GM18861 (cell line): ENCODE results near the gene POLD2.

Source experiments
- ATAC-seq: cut with Tn5 transposase; IDR thresholded peaks from one replicate; pipeline ENCODE4 v1.9.1; 2021; ENCODE audit not compliant: unreplicated experiment

POLD2 gene

DNA sequence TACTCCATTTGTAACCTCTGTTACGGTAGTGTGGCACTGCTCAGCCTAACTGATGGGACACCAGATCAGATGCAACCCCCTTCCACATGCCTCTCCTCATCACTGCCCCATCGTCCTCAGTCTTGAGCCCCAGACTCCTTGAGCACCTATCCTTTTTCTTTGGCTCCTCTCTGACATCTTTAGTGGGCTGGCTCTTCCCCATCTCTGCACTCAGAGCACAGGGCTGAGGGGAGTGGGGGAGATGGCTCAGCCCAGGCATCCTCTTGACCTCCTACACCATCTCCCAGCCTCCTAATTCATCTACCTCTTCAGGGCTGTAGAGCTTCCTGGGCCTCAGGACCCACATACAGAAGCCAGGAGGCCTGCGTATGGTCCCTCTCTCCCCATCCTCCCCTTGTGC, 39.6 kb downstream of the POLD2 start:
- ATAC-seq = no peak

DNA sequence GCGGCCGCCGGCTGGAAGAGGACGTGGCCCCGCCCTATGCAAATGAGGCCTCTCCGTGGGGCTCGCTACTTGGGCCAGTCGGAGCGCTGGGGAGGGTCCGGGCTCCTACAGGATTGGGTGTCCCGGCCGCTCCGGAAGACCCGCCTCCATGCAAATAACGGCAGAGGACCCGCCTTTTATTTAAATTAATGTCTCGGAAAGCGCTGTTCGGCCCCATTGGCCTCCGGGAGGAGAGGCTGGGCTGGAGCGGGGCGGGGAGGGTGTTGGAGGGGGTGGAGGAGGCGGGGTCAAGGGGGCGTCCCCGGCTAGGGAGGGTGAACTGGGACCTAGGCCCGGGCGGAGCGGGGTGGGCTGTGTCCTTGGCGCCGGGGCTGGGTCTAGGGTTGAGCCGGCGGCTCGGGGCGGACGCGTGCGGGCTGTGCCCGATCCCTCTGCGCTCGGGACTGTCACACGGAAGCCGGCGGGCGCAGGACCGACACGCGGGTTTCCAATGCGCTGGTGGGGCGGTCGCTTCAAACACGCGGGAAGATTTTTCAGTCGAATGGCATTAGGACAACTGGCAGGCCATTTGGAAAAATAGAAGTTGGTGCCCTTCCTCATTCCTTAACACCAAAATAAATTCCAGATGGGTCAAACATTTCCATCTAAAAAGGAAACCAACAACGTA, 40.7 kb downstream of the POLD2 start:
- ATAC-seq = peak; percentile 83

DNA sequence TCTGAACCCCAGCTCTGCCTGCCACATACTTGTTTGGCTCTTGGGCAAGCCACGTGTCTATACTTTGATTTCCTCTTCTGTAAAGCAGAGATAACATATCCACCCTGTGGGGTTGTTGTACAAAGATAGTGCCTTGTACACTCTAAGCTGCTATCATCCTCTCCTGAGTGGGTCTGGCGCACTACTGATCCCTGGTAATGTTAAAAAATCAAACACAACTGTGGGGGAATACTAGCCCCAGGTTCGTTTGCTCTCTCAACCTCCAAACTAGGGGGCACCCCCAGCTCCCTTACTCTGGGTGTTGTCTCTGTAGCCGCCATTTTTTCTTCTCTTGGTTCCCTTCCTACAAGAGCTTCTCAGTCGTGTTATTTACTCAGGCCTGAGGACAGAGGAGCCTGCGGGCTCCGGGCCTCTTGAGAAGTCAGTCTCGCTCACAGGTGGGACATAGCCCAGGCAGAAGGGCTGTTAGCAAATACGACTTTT, 42.0 kb downstream of the POLD2 start:
- ATAC-seq = no peak

DNA sequence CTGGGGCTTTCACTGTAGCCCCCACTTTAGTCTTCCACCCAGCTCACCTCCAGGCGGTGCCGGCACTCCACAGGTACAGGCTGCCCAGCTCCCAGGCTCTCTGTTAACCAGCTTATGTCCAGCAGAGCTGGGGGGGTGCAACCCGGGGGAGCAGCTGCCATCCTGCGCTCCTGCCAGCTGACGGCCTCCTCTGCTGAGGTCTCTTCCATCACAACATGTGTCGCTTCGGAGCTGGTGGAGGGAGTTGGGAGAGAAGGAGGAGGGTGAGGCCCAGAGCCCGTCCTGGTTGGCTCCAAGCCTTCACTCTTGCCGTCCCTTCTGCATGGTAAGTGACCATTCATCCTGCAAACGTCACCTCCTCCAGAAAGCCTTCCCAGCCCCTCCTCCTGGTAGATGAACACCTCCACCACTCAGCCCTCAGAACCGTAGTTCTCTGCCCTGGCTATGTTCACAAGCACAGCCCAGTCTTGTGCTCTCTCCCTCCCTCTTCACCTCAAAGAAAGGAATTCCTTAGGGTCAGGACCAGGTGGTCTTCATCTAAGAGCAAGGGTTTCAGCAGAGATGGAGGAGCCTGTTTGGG, 42.6 kb downstream of the POLD2 start:
- ATAC-seq = no peak

DNA sequence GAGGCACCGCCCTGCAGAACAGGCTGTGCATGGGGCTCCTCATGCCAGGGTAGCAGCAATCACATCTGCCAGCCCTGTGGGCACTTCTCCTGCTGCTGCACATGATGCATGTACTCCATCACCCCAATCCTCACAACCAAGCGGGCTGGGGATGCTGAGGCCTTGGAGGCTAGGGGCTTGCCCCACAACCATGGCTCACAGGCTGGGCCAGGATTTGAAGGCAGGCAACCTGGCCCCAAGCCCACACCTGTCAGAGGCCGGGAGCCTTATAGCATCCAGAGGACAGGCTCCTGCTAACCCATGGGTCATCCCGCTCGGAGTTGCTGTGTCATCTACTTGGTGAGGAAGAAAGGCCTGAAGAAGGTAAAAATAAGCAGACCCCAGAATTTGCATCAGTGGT, 43.2 kb downstream of the POLD2 start:
- ATAC-seq = no peak

DNA sequence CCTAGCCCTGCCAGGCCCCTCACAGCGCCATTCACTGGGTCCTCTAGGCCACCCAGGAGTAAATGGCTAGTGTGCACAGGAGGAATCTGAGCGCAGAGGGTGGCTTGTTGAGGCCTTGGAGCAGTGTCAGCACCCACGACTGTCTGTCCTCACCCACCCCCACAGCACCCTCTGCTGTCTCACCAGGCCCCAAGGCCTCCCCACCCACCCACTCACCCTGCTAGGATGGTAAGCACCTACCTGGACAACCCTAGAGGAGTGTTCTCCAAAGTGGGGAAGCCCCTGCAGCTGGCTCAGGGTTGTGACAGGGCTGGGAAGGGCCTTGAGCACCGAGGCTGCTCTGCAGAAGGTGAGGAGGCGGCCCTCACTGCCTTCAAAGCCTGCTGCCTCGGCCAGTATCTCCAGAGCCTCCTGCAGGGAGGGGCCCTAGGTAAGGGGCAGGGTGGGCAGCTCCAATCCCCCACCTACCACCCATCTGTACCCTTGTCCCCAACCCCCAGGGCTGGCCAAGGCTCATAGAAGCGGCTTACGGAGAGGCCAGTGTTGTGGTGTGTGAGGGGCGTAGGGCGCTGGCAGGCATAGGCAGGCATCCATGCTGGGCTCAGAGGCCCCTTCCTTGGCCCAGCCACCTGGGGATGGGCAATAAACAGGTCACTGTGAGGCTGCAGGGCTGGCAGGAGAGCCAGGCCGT, 43.9 kb downstream of the POLD2 start:
- ATAC-seq = no peak

DNA sequence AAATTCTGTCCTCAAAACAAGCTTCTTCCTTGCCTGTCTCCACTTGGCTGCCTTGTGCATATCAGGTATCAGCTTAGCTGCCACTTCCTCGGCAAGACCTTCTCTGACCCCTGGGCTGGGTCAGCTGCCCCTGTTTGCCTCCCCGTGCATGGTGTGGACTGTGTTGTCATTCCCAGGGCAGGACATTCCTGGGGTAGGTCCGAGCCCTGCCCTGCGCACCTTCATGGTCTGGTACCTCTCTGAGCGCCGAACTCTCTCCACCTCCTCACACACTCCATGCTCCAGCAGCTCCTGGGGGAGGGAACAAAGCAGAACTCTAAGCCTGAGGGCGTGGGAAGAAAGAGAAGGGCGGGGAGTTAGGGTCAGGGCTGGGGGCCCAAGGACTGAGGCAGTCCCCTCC, 44.8 kb downstream of the POLD2 start:
- ATAC-seq = no peak

DNA sequence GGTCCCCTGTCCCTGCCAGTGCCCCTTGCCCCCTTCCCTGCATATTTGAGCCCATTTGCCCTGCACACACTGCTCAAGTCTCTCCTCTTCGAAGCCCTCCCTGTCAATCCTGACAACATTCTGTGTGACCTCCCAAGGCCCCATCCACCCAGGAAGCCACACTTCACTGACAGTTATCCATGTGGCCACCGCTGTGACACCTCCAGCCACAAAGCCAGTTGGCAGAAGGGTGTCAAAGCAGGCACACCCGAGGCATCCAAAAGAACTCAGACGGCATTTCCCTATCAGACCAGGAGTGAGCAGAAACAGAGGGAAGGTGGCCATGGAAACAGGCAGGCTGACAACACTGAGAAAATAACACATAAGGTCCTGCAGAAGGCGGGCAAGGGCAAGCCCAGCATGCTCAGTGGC, 45.7 kb downstream of the POLD2 start:
- ATAC-seq = no peak

DNA sequence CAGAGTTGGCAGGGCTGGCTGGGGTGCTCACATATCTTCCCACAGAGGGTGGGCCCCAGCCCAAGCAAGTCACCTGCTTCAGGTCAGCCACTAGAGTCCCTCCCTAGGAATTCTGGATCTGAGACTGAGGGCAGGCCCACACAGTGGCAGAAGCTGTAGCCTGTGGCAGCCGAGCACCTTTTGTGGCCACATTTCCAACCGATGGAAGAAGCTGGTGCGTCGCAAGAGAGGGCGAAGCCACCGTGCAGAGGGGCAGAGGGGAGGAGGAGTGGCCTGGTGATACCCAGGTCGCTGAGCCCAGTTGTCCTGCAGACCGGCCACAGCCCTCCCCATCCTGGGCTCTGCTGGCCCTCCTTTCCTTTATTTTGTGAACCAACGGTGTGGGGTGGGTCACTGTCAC, 46.3 kb downstream of the POLD2 start:
- ATAC-seq = no peak

DNA sequence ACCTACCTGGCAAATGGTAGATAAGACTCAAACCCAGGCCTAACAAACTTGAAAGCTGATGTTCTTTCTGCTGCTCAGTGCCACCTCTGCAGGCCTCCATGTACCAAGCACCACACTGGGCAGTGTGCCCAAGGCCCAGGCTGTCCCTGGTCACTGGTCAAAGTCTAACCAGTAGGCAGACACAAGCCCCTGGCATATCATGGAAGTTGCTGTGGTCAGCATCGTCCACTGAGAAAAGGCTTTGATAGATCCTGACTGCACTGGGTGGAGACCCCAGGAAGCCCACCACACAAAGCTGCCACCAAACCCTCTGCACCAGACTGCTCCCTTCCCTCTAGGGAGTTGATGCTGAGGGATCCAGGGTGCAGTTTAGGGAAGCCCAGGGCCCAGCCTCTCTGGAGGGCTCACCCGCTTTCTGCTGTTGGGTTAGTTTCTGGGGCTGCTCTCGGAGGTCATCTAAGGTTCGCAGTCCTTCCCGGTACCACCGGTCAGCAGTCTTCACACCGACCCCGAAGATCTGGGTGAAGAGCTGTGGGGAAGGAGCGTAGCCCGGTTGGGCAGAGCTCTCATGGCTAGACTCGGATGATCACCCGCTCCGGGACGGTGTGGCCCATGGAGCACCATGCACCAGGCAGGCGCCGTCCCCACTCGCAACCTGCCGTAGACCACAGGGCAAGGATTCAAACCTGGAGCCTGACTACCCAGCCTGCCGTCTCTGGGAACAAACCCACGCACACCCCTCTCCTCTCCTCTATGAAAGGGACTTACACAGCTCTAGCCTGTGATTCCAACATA, 47.0 kb downstream of the POLD2 start:
- ATAC-seq = no peak

DNA sequence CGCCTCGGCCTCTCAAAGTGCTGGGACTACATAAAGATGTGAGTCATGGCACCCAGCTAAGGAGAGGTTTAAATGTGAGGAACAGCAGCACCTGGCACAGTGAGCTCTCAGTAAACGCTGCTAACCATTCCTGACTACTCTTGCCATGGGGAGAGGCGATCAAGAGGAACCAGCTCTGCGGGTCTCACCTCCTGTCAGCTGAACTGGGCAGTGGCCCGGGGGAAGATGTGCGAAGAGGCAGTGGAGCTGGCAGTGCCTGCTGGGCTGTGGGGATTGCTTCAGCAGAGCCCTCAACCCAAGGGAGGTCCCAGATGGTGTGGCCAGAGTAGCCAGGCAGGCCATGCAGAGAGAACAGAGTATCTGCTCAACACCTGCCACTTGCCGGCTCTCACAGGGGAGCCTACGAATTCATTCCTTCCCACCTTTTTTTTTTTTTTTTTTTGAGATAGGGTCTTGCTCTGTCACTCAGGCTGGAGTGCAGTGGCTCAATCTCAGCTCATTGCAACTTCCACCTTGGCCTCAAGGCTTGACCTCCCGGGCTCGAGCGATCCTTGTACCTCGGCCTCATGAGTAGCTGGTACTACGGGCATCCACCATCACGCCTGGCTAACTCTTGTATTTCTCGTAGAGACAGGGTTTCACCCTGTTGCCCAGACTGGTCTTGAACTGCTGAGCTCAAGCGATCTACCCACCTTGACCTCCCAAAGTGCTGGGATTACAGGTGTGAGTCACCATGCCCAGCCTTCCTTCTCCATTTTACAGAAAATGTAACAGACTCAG, 47.9 kb downstream of the POLD2 start:
- ATAC-seq = no peak

DNA sequence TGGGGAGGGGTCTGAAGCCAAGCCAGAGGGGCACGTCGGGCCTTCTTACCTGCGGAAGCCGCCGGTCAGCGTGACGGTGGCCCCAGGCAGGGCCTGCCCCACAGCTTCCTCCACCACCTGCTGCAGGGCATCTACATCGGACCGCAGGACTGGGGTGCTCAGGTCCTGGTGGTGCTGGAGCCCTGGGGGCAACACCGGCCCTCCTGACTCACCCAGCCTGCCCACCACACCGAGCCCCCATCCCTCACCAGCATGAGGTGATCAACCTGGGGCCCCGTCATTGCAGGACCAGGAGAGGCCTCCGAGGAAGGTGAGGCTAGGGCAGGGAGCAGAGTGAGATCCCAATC, 49.0 kb downstream of the POLD2 start:
- ATAC-seq = no peak

DNA sequence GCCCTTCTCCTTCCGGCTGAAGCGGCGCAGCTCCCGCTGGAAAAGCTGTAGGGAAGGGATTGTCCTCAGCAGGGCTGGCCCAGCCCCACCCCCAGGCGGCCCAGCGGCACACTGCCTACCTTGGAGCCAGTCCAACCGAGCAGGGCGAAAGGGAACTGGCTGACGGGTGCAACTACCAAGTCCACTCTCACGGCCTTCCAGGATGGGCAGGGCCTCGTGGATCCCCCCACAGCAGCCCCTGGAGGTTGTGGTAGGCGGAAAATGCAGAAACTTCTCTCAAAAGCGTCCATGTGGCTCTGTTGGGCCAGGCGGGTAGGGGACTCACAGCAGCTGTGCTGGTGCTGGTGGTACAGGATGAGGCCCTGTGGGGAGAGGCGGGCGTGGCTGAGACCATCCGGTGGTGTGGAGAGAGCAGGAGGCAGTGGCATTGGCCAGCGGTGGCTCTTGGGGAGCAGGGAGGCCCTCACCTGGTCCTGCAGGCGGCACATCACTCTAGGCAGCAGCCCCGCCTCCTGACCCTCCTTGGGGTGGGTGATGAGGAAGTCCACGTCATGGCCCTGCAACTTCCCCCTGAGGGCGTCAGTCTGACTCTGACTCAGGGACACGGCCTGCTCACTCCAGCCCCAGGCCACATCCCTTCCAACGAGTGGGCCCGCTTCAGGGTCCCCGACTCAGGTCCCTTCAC, 49.5 kb downstream of the POLD2 start:
- no peak for ATAC-seq

DNA sequence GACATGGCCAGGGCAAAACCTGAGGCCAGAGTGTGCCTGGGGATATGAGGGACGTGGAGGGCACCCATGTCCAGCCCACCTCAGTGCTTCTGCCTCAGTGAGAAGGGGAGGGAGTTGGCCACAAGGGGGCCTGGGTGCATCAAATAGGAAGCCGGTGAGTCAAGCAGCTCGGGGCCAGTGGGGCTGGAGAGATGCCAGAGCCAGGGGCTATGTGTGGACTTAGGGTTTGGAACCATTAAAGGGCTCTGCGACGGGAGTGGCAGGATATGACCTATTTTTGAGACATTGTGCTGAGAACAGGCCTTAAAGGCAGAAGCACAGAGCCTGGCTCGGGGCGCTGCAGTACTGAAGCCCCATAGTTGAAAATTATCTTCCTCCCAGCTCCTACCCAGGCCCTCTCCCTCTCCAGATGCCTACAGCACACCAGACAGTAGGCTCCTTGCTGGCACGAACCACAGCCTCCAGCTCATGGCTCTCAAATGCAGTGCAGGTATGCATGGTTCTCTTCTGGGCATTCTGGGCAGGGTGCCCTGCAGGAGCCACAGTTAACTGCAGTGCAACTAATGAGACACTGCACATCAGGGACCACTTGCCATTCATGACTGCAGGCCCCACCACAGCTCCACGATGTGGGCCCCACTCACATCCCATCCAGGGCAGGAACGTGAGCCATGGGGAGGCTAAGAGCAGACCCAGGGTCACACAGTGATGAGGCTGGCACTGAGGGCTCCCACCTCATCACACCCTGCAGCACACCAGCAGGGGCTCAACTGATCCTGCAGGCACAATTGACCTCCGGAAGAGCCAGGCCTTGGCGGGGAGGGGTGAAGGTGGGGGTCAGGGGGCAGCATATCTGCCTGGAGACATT, 50.8 kb downstream of the POLD2 start:
- ATAC-seq = no peak

DNA sequence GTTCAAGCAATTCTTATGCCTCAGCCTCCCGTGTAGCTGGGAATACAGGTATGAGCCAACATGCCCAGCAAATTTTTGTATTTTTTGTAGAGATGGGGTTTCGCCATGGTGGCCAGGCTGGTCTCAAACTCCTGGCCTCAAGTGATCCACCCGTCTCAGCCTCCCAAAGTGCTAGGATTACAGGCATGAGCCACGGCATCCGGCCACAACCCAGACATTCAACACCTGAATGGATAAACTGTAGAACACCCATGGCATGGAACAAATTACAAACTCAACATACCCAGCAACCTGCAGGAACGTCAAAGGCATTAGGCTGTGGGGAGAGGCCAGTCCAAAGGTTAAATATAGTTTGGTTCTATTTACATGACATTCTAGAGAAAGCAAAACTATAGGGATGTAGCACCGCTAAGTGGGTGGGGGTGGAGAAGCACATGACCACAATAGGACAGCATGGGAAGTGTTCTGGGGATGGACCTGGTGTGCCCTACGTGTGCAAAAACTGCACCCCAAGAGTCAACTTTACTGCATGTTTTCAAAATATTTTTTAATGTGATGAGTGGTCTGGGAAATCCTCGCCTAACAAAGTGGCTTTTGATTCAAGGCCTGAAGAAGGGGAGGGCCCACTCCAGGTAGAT, 51.5 kb downstream of the POLD2 start:
- ATAC-seq = no peak

DNA sequence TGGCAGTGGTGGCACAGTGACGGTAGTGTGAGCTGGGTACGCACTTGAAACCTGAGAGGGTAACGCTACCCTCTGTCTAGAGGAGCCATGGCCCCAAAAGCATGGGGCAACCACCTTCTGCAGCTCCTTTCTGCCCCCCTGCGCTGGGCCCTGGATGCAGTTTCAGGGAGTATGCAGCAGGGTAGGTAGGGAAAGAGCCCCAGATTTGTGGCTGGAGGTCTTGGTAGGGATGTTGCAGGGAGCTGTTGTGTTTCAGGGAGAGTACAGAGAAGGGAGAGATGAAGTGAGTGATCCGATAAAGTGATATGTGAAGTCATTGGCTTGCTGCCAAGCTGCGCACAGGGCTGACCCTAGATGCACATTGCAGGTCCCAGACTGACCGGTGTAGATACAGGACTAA, 55.3 kb downstream of the POLD2 start:
- no peak for ATAC-seq

DNA sequence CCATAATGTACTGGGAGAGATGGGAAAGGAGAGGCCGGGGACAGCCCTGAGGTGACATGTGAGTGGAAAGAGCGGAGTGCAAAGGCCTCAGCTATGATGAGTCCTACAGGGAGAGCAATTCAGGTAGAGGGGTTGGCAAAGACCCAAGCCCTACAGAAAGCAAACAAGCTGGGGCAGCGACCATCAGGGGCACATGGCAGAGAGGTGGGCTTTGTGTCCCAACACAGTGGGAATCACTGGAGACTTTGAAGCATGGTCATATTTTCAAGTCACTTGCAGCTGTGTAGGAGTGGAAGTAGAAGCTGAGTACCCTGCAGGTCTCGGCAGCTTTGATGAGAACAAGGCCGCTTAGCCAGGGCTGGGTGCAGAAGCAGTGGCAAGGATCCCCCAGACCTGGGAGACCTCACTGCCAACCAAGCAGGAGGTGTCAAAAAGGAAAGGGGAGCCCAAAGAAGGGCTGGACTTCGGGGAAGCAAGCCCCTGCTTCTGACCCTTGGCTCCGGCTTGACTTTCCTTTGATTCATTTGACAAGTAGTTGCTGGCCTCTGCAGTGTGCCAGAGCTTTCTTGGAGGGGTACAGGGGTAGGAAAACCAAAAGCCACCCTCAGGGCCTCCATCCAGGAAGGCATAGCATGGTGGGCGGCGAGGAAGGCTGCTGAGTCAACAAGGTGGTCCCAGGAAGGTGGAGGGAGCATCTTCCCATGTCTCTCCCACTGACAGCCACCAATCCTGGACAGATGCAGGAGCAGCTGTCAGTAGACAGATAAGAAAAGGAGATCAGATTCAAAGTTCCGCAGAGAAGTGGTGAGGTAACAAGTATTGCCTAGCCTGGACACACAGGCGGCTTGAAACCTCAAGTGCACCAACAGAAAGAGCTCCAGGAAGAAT, 56.0 kb downstream of the POLD2 start:
- no peak for ATAC-seq

DNA sequence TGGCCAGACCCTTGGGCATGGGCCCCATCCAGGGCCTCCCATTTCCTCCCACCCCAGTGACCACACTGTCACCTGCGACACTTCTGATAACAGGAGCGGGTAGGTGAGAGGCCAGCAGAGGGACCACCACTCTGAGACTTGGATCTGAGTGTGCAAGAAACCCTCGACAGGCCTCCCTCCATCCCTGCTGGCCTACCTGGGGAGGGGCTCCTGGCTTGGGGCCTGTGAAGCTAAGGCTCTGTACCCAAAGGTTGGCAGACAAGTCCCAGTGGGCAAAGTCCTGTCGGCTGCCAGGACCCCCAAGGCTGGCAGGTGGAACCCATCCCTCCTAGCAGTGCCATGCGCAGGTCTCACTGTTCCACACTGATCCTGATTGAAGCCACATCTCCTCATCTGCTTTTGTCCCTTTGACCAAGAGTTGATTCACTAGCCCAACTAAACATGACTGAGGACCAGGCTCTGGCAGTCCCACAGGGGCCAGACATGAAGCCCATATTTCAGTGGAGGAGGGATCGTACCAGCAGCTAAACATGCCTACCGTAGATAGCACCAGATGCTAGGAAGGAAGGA, 56.8 kb downstream of the POLD2 start:
- ATAC-seq = no peak
